HG03457 (cell line): ENCODE data around the gene TFDP1.

Experiments
- ATAC-seq: cut with Tn5 transposase; IDR thresholded peaks from one replicate; pipeline ENCODE4 v1.9.1; 2021; ENCODE audit warnings: moderate number of reproducible peaks; ENCODE audit not compliant: unreplicated experiment

Gene TFDP1

DNA sequence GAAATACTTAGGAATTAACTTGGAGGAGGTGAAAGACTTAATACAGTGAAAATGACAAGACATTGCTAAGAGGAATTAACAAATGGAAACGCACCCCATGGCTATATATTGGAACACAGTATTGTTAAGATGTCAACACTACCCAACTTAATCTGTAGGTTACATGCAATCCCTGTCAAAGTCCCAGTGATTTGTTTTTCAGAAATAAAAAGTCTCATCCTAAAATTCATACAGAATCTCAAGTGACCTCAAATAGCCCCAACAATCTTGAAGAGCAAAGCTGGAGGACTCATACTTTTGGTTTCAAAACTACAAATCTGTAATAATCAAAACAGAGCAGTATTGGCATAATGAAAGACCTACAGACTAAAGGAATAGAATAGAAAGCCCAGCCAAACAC, 60.2 kb downstream of the TFDP1 start:
- no peak for ATAC-seq

GRCh38 chr13:113645329-113645728, 60.8 kb downstream of the TFDP1 start:
- no peak for ATAC-seq

DNA sequence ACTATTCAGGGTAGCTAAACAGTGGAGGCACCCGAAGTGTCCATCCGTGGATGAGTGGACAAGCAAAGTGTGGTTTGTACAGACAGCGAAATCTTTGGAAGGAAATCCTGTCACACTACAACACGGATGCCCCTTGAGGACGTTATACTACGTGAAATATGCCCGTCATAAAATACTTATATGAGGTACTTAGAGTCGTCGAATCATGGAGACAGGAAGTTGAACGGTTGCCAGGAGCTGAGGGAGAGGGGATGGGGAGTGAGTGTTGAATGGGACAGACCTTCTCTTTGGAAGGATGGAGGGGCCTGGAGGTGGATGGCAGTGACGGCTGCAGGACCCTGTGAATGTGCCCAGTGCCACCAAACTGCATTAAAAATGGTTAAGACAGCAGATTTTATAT, 61.8 kb downstream of the TFDP1 start:
- ATAC-seq, result no peak

- ATAC-seq, result no peak
Observed at GRCh38 chr13:113646921-113647340, 62.4 kb downstream of the TFDP1 start.

DNA sequence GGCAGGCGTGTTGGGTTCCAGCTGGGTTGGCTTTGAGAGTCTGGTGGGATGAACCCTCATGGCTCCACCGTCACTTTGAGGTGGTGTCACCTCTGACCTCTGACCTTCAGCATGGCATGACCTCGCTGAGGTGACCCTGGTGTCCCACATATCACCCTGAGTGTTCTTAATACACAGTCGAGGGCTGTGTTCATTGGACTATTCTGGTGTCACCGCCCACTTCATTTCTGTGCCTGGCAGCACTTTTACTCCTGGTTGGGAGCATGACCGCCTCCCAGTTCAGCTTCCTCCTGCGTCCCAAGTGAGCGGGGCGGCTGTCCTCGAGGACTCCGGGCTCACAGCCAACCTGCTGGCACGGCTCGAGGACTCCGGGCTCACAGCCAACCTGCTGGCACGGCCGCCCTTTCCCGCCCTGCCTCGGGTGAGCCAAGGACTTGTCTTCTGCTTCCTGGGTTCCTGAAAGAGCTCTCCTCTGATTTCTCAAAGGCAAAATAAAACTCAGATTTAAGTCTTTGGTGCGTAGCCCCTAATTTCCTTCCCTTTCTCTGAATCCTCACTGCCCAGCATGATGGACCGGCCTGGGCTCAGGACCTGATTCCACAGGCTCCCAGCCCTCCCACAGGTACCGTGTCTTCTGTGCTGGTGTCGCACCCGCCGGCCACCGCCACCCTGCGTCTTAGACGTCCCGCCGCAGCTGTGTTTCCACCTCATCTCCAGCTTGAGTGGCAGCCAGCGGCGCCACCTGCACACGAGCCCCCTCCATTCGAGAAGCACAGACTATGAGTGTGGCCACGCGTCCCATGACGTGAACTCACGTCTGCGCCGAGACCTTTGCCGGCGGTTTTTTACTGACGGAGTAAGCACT, 63.0 kb downstream of the TFDP1 start:
- ATAC-seq, result no peak

DNA sequence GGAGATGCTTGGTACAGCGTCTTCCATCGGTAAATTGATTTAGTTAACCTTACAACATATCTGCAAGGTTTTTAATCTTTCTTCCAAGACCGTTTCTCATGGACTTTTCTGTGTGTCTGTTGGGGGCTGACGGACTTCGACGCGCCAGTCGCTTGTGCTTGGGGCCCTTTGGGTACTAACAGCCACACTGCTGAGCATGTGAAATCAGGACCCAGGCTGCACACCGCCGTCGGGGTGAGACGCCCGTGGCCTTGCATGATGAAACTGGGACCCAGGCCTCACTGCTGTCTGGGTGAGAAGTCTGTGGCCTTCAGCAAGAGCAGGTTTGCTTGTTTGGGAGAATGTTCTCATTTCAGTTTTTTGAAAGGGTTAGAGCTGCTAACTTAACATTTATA, 63.7 kb downstream of the TFDP1 start:
- no peak for ATAC-seq

GRCh38 chr13:113649212-113649611, 64.7 kb downstream of the TFDP1 start:
- ATAC-seq, result no peak

- no peak for ATAC-seq
Observed at GRCh38 chr13:113650275-113650674, 65.7 kb downstream of the TFDP1 start.

GRCh38 chr13:113650731-113651148, 66.2 kb downstream of the TFDP1 start:
- ATAC-seq, result no peak

DNA sequence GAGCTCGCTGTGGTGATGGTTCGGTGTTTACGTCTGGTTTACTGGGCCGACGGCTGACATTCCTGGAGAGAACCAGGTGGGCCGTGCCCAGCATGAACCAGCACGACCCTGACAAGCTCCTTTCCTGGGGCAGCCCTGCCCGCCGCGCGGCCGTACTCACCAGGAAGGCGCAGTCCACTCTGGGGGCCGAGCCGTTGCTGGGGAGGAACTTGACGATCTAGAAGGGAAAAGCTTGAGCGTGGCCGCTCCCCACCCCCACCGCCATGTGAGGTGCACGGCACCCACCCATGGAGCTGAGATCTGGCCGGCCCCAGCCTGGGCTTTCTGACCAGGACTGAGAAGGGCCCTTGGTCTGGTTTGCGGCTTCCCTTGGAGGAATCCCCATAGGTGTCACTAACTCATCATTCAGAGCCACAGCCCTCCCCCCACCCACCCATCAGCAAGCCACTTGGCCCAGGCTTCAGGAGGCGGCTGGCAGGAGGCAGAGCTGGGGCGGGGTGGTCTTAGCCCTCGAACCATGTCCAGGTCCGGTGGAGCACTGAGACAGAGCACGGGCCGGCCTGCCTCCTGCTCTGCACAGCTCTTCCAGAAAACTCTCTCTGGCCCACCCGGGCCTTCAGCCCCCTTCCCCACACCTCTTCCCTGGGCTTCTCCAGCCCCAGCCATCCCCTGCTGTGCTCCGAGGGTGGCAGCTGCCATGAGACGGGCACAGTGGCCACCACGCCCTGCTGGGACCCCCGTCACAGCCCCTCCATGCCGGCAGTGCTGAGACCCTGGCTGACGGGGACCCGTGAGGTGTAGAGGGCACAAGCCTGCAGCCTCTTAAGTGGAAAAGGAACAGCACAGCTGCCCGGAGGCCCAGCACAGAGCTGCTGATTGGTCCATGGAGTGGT, 67.2 kb downstream of the TFDP1 start:
- no peak for ATAC-seq

GRCh38 chr13:113652404-113653263, 68.1 kb downstream of the TFDP1 start:
- no peak for ATAC-seq

- no peak for ATAC-seq
Observed at GRCh38 chr13:113653264-113654174, 69.0 kb downstream of the TFDP1 start.

DNA sequence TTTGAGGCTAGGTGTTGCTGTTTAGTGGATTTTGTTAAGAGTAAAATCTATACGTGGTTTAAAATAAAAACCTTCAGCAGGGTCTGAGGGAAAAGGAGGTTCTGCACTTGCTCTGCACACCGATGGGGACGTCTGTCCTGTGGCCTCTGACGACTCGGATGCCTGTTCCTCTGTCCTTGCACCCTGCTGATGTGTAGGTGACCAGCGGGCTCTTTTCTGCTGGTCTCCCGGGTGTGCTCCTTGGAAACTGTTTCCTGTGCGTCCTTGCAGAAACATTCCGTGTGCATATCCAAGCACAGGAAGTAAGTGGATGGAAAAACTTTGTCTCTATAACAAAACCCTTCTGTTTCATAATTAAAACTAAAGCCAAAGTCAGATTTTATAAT, 69.6 kb downstream of the TFDP1 start:
- no peak for ATAC-seq

DNA sequence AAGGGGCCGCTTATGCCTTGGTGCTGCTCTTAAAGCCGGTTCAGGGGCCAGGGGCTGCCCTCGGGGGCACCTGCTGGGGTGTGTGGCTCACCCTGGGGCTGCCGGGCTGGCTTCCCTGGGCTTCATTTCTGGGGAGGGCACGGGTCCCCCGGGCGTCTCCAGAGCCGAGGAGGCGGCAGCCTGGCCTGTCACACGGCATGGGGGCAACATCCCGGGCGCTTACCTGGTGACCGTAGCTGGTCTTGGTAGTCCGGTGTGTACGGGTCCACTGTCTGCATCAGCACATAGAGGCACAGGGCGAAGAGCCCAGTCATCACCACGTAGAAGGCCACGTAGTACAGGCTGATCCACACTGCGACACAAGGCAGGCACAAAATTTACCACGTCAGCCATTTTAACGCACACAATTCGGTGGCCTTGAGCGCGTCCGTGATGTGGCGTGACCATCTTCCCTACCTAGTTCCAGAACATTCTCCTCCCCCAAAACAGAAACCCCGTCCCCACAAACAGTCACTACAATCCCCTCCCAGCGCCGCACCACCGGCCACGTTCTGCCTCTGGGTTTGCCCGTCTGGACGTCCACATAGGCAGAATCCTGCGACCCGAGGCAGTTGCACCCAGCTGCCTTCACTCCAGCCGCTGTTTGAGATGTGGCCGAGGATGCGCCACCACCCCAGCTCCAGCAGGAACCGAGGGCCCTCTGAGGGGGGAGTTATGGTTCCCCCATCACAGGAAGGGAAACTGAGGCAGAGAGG, 70.2 kb downstream of the TFDP1 start:
- no peak for ATAC-seq

- ATAC-seq, result no peak
Observed at GRCh38 chr13:113655346-113656002, 70.9 kb downstream of the TFDP1 start.

DNA sequence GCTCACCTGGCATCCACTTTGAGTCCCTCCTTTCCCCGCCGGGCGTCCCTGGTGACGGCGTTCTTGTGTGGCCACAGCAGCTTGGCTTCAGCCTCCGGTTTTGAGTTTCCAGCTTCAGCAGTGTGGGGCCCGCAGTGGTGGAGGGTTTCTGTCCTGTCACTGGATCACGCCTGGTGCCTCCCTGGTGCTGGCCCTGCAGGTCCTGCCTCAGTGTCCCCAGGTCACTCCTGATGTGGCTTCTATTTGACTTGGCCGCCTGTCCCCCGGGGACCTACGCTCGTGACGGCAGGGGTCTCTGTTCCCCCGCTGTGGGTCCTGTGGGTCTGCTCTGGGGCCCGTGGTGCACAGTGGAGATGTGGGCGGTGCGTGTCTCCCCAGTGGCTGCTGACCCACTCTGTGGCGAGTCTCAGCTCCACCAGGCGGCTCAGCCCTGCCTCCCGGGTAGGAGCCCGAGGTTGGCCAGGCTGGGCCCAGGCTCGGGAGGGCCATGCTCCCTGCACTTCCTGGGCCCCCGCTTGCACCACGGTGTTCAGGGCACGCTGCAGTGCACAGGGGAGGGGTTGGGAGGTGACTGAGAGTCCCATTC, 71.5 kb downstream of the TFDP1 start:
- no peak for ATAC-seq

- ATAC-seq, result no peak
Observed at GRCh38 chr13:113656831-113657671, 72.5 kb downstream of the TFDP1 start.
